Kidney (tissue), 14 donors: ENCODE measurements around the gene MMP10. TPM values are rescaled to one million over a fixed set of nuclear protein-coding genes. Genes with fewer than 3 reads are reported as not detected.

Source experiments
- DNase-seq, 5 donors: peaks; one replicate each; pipeline ENCODE4 v3.0.0-alpha.2; 2013 to 2020
- FAIRE-seq: peaks from 2 replicates; lab custom pipeline; 2012; peaks lifted over from hg19 to GRCh38; lab: Jason Lieb, UNC
- H3K27ac ChIP-seq, 2 donors: one replicate each; pipeline ENCODE4 v1.7.0; 2013; ENCODE audit warnings: low read depth in 2 of 2, low read length in 2 of 2, inconsistent platforms in 1 of 2
- H3K27me3 ChIP-seq: one replicate; pipeline ENCODE4 v1.7.1; 2013; ENCODE audit warnings: low read length, inconsistent platforms; ENCODE audit not compliant: control insufficient read depth, insufficient read depth
- H3K36me3 ChIP-seq, 3 donors: one replicate each; pipeline versions ENCODE4 v1.7.0 to v1.7.1; 2013; ENCODE audit warnings: low read length in 3 of 3, control low read depth in 1 of 3, inconsistent platforms in 1 of 3; ENCODE audit not compliant: insufficient read depth in 3 of 3, control insufficient read depth in 2 of 3
- H3K4me1 ChIP-seq, 3 donors: one replicate each; pipeline versions ENCODE4 v1.7.0 to v1.7.1; 2013; ENCODE audit warnings: low read length in 3 of 3, inconsistent platforms in 1 of 3, low read depth in 1 of 3; ENCODE audit not compliant: control insufficient read depth in 2 of 3, insufficient read depth in 2 of 3
- H3K4me3 ChIP-seq, 3 donors: one replicate each; pipeline versions ENCODE4 v1.7.0 to v1.8.1; 2013; ENCODE audit warnings: low read length in 3 of 3, control low read depth in 1 of 3, inconsistent platforms in 1 of 3
- H3K9ac ChIP-seq, 3 donors: one replicate each; pipeline versions ENCODE4 v1.7.0 to v1.7.1; 2013; ENCODE audit warnings: low read length in 3 of 3, control low read depth in 1 of 3, inconsistent platforms in 1 of 3
- H3K9me3 ChIP-seq, 3 donors: one replicate each; pipeline versions ENCODE4 v1.7.0 to v1.7.1; 2013; ENCODE audit warnings: low read length in 3 of 3, control low read depth in 1 of 3, inconsistent platforms in 1 of 3; ENCODE audit not compliant: control insufficient read depth in 2 of 3, insufficient read depth in 1 of 3
- intact Hi-C: fragments of 100-400 bp; cut with DNase I; formaldehyde crosslinking; loops from one replicate; pipeline ENCODE4 v1.11.1; 2022
- polyA plus RNA-seq: library from polyadenylated mRNA; stranded (reverse); fragments of 350-450 nt; fragmentation: Illumina TruSeq; extraction: RNeasy Lipid Tissue Mini Kit (QIAGEN cat#74804); gene quantifications from one replicate; pipeline ENCODE4 v1.2.3, GENCODE V29; 2014; ENCODE audit warnings: low read depth, low replicate concordance; ENCODE audit not compliant: insufficient read depth
- total RNA-seq: library from RNA; stranded (reverse); fragmentation: NEBNext Ultra II Directional; extraction: Animal tissue kit (Norgen Biotek cat#: 25700); gene quantifications from one replicate; pipeline ENCODE4 v1.2.1, GENCODE V29; 2021
- TF ChIP-seq, protein P1 (sequence below): IDR thresholded peaks from 3 replicates; pipeline ENCODE4 v1.5.1; 2012; ENCODE audit warnings: mild to moderate bottlenecking, moderate library complexity, borderline replicate concordance; ENCODE audit not compliant: insufficient read depth; ENCODE audit errors: extremely low read depth
- donor health status: control.
- donor health status: control.
- donor health status: control.
- donor health status: control.
- donor health status: control.
- donor health status: DM: yes; HTN: yes; CAD: no.
- donor health status: Normal renal cell carcinoma (clear cell type).

MMP10 gene
- total and polyA plus RNA-seq, 2 donors from 2014 or later: 0.22 TPM; not detected in 1

DNA sequence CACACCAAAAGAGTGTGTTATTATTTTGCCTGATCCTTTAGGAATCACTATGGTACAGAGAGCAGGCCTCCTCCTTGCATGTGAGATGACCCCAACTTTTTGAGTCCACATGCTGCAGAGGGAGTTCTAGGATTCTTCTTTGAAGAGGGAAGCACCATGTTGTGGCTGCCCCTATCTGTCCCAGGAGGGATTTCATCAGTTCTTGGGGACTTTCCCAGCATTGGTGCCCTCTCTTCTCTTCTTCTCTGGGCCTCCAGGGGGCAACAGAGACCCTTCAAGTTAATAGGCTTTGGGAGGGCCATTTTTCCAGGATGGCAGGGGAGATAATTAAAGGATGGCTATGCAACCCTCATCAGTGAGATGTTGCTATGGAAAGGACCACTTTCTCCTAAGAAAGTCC lies 14.0 kb upstream of the MMP10 start:
- no peaks in the 10 kb centered on the region for H3K4me1 ChIP-seq
- FAIRE-seq (no peak), DNase-seq (peak in 1 of 5 donors; percentile 22)
- H3K9ac ChIP-seq: no peak overlapping the region
- no peaks in the 10 kb centered on the region for H3K36me3 ChIP-seq
- intact Hi-C loops: no loop called here
- no peaks in the 10 kb centered on the region for H3K9me3 ChIP-seq
- no peak overlapping the region for H3K27ac ChIP-seq
- H3K27me3 ChIP-seq: no peaks in the 10 kb centered on the region
- TF ChIP-seq, protein P1, sequence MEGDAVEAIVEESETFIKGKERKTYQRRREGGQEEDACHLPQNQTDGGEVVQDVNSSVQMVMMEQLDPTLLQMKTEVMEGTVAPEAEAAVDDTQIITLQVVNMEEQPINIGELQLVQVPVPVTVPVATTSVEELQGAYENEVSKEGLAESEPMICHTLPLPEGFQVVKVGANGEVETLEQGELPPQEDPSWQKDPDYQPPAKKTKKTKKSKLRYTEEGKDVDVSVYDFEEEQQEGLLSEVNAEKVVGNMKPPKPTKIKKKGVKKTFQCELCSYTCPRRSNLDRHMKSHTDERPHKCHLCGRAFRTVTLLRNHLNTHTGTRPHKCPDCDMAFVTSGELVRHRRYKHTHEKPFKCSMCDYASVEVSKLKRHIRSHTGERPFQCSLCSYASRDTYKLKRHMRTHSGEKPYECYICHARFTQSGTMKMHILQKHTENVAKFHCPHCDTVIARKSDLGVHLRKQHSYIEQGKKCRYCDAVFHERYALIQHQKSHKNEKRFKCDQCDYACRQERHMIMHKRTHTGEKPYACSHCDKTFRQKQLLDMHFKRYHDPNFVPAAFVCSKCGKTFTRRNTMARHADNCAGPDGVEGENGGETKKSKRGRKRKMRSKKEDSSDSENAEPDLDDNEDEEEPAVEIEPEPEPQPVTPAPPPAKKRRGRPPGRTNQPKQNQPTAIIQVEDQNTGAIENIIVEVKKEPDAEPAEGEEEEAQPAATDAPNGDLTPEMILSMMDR: no peak
- no peak overlapping the region for H3K4me3 ChIP-seq

- TF ChIP-seq, protein P1: no peak
- Histone ChIP-seq H3K36me3 (no peaks in the 10 kb centered on the region), H3K4me1 (no peaks in the 10 kb centered on the region), H3K27me3 (no peaks in the 10 kb centered on the region), H3K9ac (no peak overlapping the region), H3K4me3 (no peak overlapping the region), H3K9me3 (no peaks in the 10 kb centered on the region), H3K27ac (no peak overlapping the region)
- FAIRE-seq (no peak), DNase-seq (no peak)
- intact Hi-C loops: no loop called here
Measured at GRCh38 chr11:102793677-102794290, 13.4 kb upstream of the MMP10 start.

- Histone ChIP-seq H3K36me3 (no peaks in the 10 kb centered on the region), H3K9me3 (no peaks in the 10 kb centered on the region), H3K4me3 (no peak overlapping the region), H3K9ac (no peak overlapping the region), H3K4me1 (no peaks in the 10 kb centered on the region), H3K27me3 (no peaks in the 10 kb centered on the region), H3K27ac (no peak overlapping the region)
- TF ChIP-seq, protein P1: no peak
- FAIRE-seq (no peak), DNase-seq (no peak)
- intact Hi-C loops: no loop called here
Measured at GRCh38 chr11:102792604-102793003, 12.2 kb upstream of the MMP10 start.
